Globus pallidus (tissue), 1 donor: Measurements from ENCODE around the gene SFXN2.
"Not testable (repeated sequence)": the region's sequence is repeated elsewhere in the genome, so short reads cannot be mapped to it uniquely, and the experiment has no call there.

Source experiments
- DNase-seq: peaks from one replicate; pipeline ENCODE4 v3.0.0-alpha.2; 2015; ENCODE audit warnings: low spot score

The SFXN2 gene

DNA sequence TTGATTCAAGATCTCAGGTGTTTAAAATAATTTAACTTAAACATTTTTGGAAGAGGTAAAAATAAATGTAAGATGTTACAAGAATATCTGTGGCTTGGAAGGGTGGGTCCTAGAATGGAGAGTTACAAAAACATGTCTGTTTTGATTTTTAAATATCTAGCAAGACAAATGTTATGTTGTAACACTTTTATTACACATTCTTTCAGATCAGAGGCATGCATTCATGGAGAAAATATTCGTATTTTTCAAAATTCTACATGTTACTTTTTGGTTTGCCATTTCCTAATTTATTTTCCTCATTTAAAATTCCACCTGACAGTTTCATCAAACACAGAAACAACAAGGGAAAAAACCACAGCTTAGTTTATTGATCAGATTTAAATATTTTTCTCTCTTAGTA lies 39.3 kb downstream of the SFXN2 start:
- no peak for DNase-seq

DNA sequence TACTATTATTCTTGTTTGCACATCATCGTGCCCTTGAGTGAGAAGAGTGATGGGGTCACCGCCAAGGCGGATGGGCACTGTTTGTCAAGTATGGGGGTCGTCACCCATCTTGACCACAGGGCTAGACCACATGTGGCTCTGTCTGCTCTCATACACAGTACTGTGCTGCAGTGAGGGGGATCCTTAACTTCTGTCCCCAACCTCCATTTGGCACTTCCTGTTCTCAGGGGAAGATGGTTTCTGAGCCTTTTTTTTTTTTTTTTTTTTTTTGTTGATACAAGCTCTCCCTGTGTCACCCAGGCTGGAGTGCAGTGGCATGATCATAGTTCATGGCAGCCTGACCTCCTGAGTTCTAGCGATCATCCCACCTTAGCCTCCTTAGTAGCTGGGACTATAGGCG lies 42.9 kb downstream of the SFXN2 start:
- DNase-seq, result no peak

DNA sequence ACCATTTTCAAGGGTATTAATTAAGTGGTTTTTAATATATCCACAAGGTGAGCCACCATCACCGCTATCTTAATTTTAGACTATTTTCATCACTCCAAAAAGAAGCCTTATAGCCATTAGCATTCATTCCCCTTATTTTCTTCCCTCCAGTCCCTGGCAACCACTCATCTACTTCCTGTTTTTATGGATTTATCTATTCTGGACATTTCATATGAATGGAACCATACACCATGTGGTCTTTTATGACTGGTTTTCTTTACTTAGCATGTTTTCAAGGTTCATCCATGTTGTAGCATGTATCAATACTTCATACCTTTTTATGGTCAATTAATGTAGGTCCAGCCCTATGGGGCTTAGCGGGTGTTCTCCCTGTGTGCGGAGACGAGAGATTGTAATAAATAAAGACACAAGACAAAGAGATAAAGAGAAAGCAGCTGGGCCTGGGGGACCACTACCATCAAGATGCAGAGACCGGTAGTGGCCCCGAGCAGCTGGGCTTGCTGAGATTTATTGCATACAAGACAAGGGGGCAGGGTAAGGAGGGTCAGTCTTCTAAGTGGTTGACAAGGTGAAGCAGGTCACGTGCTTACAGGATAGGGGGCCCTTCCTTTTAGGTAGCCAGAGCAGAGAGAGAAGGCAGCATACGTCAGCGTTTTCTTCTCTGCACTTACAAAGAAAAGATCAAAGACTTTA lies 44.0 kb downstream of the SFXN2 start:
- no peak for DNase-seq

DNA sequence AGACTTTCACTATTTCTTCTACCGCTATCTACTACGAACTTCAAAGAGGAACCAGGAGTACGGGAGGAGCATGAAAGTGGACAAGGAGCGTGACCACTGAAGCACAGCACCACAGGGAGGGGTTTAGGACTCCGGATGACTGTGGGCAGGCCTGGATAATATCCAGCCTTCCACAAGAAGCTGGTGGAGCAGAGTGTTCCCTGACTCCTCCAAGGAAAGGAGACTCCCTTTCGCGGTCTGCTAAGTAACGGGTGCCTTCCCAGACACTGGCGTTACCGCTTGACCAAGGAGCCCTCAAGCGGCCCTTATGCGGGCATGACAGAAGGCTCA lies 44.5 kb downstream of the SFXN2 start:
- not testable (repeated sequence) for DNase-seq

DNA sequence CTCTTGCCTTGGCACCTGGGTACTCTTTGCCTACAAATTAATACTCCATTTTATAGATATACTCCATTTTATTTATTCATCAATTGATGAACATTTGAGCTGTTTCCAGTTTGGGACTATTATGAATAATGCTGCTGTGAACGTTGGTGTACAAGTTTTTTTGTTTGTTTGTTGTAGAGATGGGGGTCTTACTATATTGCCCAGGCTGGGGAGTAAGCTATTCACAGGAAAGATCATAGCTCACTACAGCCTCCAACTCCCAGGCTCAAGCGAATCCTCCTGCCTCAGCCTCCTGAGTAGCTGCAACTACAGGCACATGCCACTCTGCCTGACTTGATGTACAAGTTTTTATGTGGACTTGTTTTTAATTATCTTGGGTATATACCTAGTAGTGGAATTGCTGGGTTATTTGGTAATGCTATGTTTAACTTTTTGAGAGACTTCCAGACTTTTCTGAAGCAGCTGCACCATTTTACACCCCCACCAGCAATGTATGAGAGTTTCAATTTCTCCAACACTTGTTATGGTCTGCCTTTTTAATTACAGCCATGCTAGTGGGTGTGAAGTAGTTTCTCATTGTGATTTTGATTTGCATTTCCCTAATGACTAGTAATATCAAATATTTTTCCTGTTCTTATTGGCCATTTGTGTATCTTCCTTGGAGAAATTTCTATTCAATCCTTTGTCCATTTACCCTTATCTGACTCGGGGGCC lies 45.2 kb downstream of the SFXN2 start:
- DNase-seq, result no peak

DNA sequence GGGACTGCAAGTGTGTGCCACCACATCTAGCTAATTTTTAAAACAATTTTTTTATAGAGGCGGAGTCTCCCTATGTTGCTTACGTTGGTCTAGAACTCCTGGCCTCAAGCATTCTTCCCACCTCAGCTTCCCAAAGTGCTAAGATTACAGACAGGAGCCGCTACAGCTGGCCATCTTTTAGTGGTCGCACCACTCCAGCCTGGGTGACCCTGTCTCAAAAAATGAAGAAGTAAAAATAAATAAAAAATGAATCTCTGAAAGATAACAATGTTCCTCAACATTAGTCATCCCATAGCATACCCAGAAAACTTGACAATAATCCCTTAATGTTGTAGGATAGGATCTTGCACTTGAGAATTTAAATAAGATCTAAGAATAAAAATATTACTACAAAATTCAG lies 47.5 kb downstream of the SFXN2 start:
- no peak for DNase-seq

DNA sequence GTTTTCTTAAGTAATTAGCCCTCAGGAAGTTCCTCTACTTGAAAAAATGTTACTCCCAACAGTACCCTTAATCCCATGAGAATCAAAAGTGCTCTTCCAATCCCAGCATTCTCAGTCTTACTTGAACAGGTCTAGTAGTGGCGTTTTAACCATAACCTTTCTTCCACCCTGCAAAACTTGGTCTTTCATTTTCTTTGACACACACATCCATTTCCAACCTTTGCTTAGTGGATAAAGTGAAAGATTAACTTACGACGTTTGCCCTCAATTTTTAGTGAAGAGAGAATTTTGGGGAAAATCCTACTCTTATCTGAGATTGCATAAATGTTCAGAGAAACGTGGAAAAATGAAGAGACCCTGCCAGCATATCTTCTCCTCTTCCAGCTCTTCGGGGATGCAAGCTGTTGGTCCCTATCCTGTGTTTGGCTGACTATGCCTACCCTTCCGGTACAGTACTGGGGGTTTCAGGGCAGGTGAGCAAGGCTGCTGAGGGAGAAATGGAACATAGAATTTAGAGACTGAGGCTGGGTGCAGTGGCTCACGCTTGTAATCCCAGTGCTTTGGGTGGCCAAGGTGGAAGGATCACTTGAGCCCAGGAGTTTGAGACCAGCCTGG lies 48.1 kb downstream of the SFXN2 start:
- DNase-seq, result no peak

DNA sequence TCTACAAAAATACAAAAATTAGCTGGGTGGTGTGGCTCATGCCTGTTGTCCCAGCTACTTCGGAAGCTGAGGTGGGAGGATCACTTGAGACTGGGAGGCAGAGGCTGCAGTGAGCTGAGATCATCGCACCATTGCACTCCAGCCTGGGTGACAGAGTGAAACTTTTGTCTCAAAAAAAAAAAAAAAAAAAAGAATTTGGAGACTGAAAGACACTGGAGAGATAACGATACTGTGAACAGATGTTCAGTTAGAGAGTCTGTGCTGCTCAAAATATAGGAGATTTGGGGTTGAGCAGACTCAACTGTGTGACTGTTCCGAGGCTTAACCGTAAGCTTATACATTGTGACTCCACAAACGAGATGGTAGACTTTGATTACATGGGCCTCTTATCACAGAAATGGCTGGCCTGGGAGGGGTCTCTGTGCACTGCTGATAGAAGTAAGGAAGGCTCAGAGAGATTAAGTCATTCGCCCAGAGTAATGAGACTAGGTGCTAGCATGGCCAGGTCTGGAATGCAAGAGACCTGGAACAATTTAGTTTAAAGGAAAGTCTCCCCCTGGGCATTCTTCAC lies 48.7 kb downstream of the SFXN2 start:
- no peak for DNase-seq

DNA sequence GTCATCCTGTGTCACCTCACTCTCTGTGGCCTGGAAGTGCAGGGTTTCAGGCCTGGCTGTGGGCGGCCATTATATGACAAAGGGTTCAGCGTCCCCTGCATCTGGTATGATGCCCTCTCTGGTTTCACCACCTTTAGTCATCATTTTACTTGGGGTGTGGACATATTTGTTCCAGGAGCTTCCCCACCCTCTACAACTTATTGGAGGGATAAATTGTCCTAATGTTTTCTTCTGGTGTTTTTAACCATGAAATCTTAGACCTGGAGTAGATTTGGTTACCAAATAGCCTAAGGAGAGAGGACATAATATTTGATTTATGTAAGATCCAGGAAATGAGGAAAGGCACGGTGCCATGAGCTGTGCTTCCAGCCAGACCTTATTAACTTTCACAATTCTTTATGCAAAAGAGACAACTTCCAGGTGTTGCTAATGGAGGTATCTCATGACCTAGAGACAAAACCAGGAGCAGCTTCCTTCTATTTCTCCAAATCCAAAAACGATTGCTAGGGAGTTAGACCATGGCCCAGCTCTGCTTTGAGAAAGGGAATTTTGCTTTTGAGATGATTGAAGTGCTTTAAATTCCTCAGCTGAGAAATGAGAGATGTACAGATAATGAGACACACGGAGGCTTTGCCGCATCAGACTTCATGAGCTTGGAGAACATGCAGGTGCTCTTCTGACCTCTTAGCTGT lies 50.2 kb downstream of the SFXN2 start:
- no peak for DNase-seq

DNA sequence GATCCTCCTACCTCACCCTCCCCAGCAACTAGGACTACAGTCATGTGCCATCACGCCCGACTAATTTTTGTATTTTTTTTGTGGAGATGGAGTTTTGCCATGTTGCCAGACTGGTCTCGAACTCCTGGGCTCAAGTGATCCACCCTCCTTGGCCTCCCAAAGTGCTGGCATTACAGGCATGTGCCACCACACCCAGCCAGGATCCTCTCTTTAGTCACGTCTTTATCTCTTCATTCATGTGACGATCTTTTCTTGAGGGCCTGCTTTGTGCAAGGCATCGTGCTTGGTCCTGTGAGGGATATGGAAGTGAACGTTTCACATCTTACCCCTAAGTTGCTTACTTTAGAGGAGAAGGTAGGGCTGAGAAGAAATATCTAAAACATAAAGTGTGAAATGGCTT lies 50.9 kb downstream of the SFXN2 start:
- no peak for DNase-seq

DNA sequence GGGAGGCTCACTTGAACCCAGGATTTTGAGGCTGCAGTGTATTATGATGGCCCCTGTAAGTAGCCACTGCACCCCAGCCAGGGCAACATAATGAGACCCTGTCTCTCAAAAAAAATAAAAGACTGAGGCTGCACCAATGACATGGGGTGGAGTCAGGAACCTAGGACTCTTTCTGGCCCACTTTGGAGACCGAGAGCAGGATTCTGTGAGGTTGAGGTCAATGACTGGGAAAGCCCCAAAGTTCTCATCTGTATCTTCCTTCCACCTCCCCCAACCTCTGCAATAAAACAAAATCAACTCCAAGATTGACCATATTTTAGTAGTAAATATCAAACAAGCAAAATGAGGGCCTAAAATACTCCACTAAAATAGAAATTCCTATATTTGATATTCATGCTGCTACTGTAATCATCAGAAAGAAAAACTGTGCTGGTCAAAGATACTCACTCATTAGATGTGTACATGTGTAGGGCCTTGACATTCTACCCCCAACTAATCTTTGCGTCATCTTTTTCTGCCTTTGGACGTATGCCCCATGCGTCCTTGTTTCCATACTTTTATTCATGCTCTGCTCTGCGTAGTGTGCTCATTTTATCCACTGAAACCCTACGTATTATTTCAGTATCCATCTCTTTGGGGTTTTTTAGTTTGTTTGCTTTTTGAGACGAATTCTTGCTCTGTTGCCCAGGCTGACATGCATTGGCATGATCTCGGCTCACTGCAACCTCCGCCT lies 53.2 kb downstream of the SFXN2 start:
- DNase-seq, result no peak

DNA sequence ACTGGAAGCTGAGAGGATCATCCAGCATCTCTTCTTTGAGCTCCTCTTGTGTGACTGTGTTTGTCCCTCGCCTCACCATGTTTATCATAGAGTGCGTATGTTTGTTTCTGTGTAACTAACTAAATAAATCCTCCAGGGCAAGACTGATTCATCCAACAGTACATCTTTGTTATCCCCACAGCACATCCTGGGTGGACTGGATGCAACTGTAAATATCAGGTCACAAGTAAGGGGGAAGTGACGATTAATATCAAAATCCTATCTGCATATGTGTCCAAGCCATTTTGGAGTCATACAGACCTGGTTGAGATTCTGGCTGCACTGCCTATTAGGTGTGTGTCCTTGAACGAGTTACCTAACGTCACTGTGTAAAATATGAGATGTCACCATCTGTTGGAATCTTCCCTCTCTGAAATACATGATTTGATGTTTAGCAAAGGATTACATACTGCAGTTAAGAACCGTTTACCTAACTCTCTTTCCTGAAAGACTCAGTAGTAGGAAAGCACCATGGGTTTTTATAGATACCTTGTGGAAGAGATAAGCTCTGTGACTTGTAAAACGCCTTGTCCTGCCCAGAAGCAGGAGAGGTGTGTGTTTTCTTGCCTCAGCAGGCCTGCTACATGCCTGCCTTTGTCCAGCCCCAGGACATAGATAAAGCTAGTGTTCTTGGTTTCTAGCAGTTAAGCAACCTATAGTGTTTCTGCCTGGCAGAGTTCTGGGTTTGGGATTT lies 55.1 kb downstream of the SFXN2 start:
- DNase-seq, result no peak

DNA sequence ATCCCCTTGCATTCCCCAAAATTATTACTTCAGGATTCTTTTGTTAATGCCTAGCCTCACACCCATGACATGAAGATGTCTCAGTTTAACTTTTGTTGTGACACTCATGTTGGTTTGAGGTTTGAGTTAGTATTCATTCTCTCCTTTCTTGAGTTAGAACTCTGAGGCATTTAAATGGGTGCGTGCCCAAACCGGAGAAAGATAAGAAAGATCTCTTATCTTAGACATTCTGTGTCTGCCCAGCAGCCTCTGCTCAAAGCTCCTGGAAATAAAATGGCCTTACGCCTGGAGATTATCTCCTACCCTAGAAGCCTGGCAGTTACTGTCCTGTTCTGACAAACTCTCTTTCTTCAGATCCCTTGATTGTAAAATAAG lies 55.7 kb downstream of the SFXN2 start:
- no peak for DNase-seq

DNA sequence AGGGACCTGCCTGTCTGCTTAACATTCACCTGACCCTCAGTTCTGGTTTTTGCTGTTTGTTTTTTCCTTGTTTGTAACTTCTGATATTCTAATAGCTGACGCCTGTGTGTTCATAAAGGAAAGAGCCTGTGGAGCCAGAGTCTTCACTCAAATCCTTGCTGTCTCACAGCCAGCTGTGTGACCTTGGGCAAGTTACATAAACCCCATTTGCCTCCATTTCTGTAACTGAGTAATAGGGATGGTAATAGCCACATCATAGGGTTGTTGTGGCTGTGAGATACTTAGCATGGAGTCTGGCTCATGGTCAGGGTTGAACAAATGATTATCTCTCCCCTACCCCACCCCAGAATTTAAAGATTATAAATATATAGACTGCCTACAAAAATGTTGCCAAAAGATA lies 56.4 kb downstream of the SFXN2 start:
- no peak for DNase-seq

DNA sequence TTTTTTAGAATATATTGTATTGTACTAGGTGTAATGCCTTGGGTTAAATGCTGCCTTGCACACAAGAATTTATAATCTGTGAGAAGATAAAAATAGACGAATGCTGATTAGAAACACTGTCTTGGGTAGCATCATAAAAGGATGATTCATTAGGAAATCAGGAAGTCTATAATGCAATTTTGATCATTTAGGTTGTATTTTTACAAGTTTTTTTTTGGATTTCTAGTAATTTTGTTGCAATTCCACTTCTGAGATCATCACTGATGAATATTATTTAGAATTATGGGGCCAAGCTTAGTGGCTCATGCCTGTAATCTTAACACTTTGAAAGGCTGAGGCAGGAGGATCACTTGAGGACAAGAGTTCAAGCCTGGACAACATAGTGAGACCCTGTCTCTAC lies 58.9 kb downstream of the SFXN2 start:
- no peak for DNase-seq

DNA sequence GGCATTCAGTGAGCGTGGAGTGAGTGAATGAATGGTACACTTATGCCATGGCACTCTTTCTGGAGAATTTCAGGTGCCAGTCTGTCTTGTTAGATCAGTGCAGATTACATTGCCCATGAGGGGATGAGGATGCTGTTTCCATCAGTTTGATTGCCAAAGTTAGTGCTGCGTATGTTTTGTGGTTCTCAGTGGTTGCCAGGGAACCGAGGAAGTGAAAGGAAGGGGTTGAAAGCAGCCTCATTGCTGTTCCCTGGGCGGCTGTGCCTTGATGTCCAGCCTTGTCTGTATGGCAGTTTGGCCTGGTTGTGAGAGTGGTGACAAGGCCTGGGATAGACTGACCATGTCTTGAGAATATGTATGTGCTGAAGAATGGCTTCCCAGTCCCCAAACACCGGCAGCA lies 59.5 kb downstream of the SFXN2 start:
- no peak for DNase-seq

DNA sequence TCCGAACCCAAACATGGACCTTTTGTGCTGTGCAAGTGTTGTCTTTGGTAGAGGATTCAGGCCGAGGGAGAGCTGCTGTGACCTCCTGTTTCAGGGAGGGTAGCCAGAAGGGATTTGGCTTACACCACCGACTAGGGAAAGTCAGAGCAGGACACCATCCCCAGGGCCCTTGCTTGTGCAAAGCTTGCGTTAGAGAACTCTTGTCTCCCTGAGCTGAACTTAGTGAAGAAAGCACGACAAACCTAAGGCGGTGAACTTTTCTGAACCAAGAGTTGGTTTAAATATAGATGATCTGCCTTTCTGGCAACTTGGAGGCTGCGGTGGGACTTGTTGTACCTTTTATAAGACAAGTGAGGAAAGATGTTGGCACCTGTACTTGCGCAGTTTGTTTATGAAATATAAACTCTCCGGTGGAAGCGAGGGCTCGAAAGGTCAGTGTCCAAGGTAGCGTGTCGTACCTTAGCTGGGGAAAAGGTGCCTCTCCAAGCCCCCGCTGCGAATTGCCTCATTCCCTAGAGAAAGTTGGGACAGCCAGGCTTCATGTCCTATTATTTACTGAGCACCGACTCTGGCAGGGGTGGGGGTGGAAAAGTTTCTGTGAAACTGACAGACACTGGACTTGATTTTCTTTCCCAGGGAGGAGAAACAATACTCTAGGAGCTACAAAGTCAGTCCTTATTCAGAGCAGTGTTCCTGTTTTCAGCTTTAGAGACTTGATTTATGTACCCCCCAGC lies 60.9 kb downstream of the SFXN2 start:
- no peak for DNase-seq

DNA sequence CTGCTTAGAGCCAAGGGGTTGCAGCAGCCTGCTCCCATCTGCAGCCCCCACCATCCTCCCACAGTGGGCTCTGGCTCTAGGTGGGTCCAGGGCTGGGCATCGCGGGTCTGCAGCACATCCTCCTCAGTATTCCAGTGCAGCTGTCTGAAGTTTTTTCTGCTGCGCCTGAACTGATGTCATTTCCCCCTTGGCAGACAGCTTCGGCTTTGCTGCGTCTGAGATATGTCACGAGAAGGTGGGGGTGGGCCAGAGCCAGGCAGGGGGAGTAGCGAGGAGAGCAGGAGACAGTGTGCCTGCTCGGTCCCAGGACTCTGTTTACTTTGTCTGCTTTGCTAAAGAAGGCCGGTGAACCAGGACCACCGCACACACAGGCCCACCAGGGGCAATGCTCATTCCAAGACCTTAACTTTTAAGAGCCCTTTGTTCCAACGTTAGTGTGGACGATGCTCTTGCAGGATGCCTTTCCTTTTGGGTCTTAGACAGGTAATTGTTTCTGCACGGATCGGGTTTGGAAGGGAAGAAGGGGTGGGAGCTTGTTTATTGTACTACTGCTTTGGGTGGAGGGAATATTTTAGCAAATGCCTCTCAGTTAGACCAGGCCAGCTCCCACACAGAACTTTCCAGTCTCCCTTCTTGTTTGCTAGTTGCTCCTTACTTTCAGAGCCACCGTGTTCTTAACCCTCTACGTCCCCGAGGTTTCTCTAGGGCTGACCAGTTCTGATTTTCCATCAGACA lies 61.7 kb downstream of the SFXN2 start:
- peak; percentile 77 for DNase-seq

DNA sequence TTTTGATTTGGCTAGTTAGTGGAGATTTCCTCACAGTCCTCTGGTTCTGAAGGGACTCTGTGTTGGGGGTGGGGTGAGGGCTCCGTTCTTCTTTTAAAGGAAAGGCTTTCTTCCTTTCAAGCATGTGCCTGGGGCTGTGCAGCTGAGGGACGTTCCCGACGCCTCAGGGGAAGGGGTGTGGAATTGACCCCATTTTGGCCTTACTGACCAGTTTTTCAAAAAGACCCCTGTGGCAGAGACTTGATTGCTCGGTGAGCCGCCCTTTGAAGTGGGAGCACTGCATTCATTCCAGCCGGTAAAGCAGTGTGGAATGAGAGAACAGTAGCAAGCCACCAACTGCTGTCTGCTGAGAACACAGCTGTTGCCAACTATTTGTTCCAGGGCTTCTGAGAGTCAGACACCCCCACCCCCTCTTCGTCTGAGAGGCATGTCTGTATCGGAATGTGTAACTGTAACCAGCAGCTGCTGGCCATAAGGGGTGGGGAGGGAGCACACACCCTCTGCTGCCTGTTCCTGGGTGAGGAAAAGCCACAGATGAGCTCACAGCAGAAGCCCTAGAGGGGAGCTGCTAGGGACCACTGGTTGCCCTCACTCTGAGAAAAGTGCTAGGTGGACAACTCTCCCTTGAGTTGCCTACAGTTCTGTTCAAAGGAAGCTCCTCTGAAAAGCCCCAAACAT lies 62.5 kb downstream of the SFXN2 start:
- peak; percentile 54 for DNase-seq
